Adrenal gland (tissue), 5 donors: ENCODE measurements around the gene PLSCR2.
"Not testable (repeated sequence)": the region's sequence is repeated elsewhere in the genome, so short reads cannot be mapped to it uniquely, and the experiment has no call there.

ENCODE experiments used
- CTCF ChIP-seq, 6 experiments: fragments of 450-650 bp in 4 of 6; fragments of 200-600 bp in 2 of 6; sonication (generic) in 1 of 6; IDR thresholded peaks; 1 replicate in 5 of 6; 2 replicates in 1 of 6; pipeline versions ENCODE4 v1.5.1 to v1.8.0; 2016 to 2021; ENCODE audit warnings: antibody characterized with exemption in 6 of 6, mild to moderate bottlenecking in 2 of 6, moderate library complexity in 1 of 6
- POLR2A ChIP-seq, 2 donors: fragments of 450-650 bp; IDR thresholded peaks; one replicate each; pipeline ENCODE4 v1.6.1; 2017; ENCODE audit warnings: antibody characterized with exemption in 2 of 2, mild to moderate bottlenecking in 2 of 2, moderate library complexity in 1 of 2
- donor health status: DM: no; HTN: no; CAD: no.

- TF ChIP-seq CTCF, POLR2A (IDR thresholded peaks at IDR 0.05): not testable (repeated sequence)
These were observed 56.6 kb downstream of the PLSCR2 start for GRCh38 chr3:146412711-146413110.
